Activated CD8-positive, alpha-beta memory T cell treated with anti-CD3 and anti-CD28 coated beads, Interleukin-2, amount 50 U/mL, for 1 hour (primary cell): ENCODE results near the gene GRHPR.
A peak's percentile ranks its signal among the peaks of the same experiment; 100 is the strongest.

Experiments used
- DNase-seq: peaks from one replicate; pipeline ENCODE4 v3.0.0-alpha.2; 2020; ENCODE audit errors: extremely low read depth

GRHPR gene

GRCh38 chr9:37398464-37399025 is 24.0 kb upstream of the GRHPR start:
- no peak for DNase-seq

- DNase-seq = no peak
These were observed 23.2 kb upstream of the GRHPR start for GRCh38 chr9:37399336-37399735.

GRCh38 chr9:37404590-37404989 is 17.9 kb upstream of the GRHPR start:
- DNase-seq = no peak

- no peak for DNase-seq
These were observed 17.1 kb upstream of the GRHPR start for GRCh38 chr9:37405350-37405749.

GRCh38 chr9:37405764-37406380 is 16.6 kb upstream of the GRHPR start:
- no peak for DNase-seq

- no peak for DNase-seq
These were observed 15.7 kb upstream of the GRHPR start for GRCh38 chr9:37406603-37407401.

- DNase-seq = no peak
These were observed 15.0 kb upstream of the GRHPR start for GRCh38 chr9:37407468-37407867.

- DNase-seq = peak; percentile 21
These were observed 13.4 kb upstream of the GRHPR start for GRCh38 chr9:37408933-37409710.

GRCh38 chr9:37410354-37410861 is 12.1 kb upstream of the GRHPR start:
- DNase-seq = no peak

- no peak for DNase-seq
These were observed 11.3 kb upstream of the GRHPR start for GRCh38 chr9:37410969-37411785.

GRCh38 chr9:37412431-37413151 is 9.9 kb upstream of the GRHPR start:
- DNase-seq = no peak

- no peak for DNase-seq
These were observed 9.2 kb upstream of the GRHPR start for GRCh38 chr9:37413311-37413710.

- DNase-seq = no peak
These were observed 8.0 kb upstream of the GRHPR start for GRCh38 chr9:37414503-37414943.

GRCh38 chr9:37415011-37415719 is 7.3 kb upstream of the GRHPR start:
- DNase-seq = peak; percentile 26

GRCh38 chr9:37417252-37417803 is 5.2 kb upstream of the GRHPR start:
- DNase-seq = no peak

- no peak for DNase-seq
These were observed 4.5 kb upstream of the GRHPR start for GRCh38 chr9:37417857-37418618.

GRCh38 chr9:37419204-37419603 is 3.3 kb upstream of the GRHPR start:
- DNase-seq = no peak

GRCh38 chr9:37420271-37421215 is 2.0 kb upstream of the GRHPR start:
- DNase-seq = no peak
